Activated T-helper 2 cell treated with anti-CD3 and anti-CD28 coated beads, Interferon-gamma antibody, Interleukin-2, Interleukin-4, amounts not matched to agents 10 μg/mL and 5 μg/mL and 100 μg/mL, durations not matched to agents 14 hours and 24 hours and 36 hours (primary cell): ENCODE results near the gene NEMP2. TPM values are rescaled to one million over a fixed set of nuclear protein-coding genes. Genes with fewer than 3 reads are reported as not detected.

Experiments used
- total RNA-seq: library from RNA; stranded (reverse); gene quantifications from 2 replicates; pipeline ENCODE4 v1.2.3, GENCODE V29; 2022

NEMP2 gene
- total RNA-seq, 1 donor from 2014 or later: 15.2 TPM

Other genes with a start within 250 kb of the NEMP2 start
- 24.5 and 26.0 TPM in 2 replicates for gene HIBCH, start 214.9 kb downstream of the NEMP2 start, total RNA-seq
- gene INPP1, start 191.1 kb downstream of the NEMP2 start, total RNA-seq: 12.8 and 13.6 TPM in 2 replicates
- gene MFSD6, start 126.4 kb downstream of the NEMP2 start, total RNA-seq: 40.9 and 44.0 TPM in 2 replicates
- gene NAB1, start 114.4 kb upstream of the NEMP2 start, total RNA-seq: 30.9 and 32.9 TPM in 2 replicates